ENCODE data around the gene TNRC6B.
"Not testable (repeated sequence)": the region's sequence is repeated elsewhere in the genome, so short reads cannot be mapped to it uniquely, and the experiment has no call there.

TNRC6B gene

GRCh38 chr22:40294696-40295095 lies 117.0 kb downstream of the TNRC6B start:
- no peak for DNase-seq

GRCh38 chr22:40300316-40300715 lies 122.6 kb downstream of the TNRC6B start:
- no peak for DNase-seq

- no peak for DNase-seq
Observed at GRCh38 chr22:40300884-40301672, 123.4 kb downstream of the TNRC6B start.

- no peak for DNase-seq
Observed at GRCh38 chr22:40302149-40302548, 124.4 kb downstream of the TNRC6B start.

GRCh38 chr22:40305625-40306024 lies 127.9 kb downstream of the TNRC6B start:
- DNase-seq = no peak

- DNase-seq = no peak
Observed at GRCh38 chr22:40308999-40309573, 131.4 kb downstream of the TNRC6B start.

- no peak for DNase-seq
Observed at GRCh38 chr22:40309631-40310030, 131.9 kb downstream of the TNRC6B start.

GRCh38 chr22:40310081-40310767 lies 132.5 kb downstream of the TNRC6B start:
- no peak for DNase-seq

- DNase-seq = no peak
Observed at GRCh38 chr22:40310768-40311120, 133.0 kb downstream of the TNRC6B start.

- DNase-seq = not testable (repeated sequence)
Observed at GRCh38 chr22:40311646-40312045, 133.9 kb downstream of the TNRC6B start.

- DNase-seq = no peak
Observed at GRCh38 chr22:40312050-40312449, 134.3 kb downstream of the TNRC6B start.

GRCh38 chr22:40313007-40313406 lies 135.3 kb downstream of the TNRC6B start:
- DNase-seq = no peak

- no peak for DNase-seq
Observed at GRCh38 chr22:40314041-40314440, 136.3 kb downstream of the TNRC6B start.

- no peak for DNase-seq
Observed at GRCh38 chr22:40320687-40321086, 143.0 kb downstream of the TNRC6B start.

- no peak for DNase-seq
Observed at GRCh38 chr22:40322021-40322420, 144.3 kb downstream of the TNRC6B start.

GRCh38 chr22:40322818-40323447 lies 145.2 kb downstream of the TNRC6B start:
- DNase-seq = no peak

- no peak for DNase-seq
Observed at GRCh38 chr22:40323681-40324171, 146.0 kb downstream of the TNRC6B start.

- no peak for DNase-seq
Observed at GRCh38 chr22:40324468-40325305, 147.0 kb downstream of the TNRC6B start.

- no peak for DNase-seq
Observed at GRCh38 chr22:40325315-40325714, 147.6 kb downstream of the TNRC6B start.

GRCh38 chr22:40326905-40327735 lies 149.4 kb downstream of the TNRC6B start:
- peak; percentile 87 for DNase-seq
